Hematopoietic multipotent progenitor cell treated with erythropoietin and hydrocortisone succinate and interleukin-3 and kit ligand, for 17 days (in vitro differentiated cells): ENCODE results near the gene TMEM114.
A peak's percentile ranks its signal among the peaks of the same experiment; 100 is the strongest.

ENCODE experiments used
- DNase-seq: peaks from one replicate; pipeline ENCODE4 v3.0.0-alpha.2; 2015; ENCODE audit warnings: low spot score

TMEM114 gene

GRCh38 chr16:8611886-8612600, 21.7 kb upstream of the TMEM114 start:
- DNase-seq = no peak

- DNase-seq = no peak
Measured at GRCh38 chr16:8611122-8611521, 20.8 kb upstream of the TMEM114 start.

- no peak for DNase-seq
Measured at GRCh38 chr16:8607214-8607613, 16.9 kb upstream of the TMEM114 start.

GRCh38 chr16:8605554-8605953, 15.2 kb upstream of the TMEM114 start:
- DNase-seq = no peak

GRCh38 chr16:8600144-8600775, 9.9 kb upstream of the TMEM114 start:
- no peak for DNase-seq

- DNase-seq = no peak
Measured at GRCh38 chr16:8596581-8596980, 6.3 kb upstream of the TMEM114 start.

GRCh38 chr16:8595783-8596182, 5.5 kb upstream of the TMEM114 start:
- DNase-seq = no peak

GRCh38 chr16:8594149-8594666, 3.9 kb upstream of the TMEM114 start:
- peak; percentile 43 for DNase-seq

- no peak for DNase-seq
Measured at GRCh38 chr16:8591451-8591850, 1.1 kb upstream of the TMEM114 start.

GRCh38 chr16:8590811-8591210, 500 bp upstream of the TMEM114 start:
- DNase-seq = no peak

GRCh38 chr16:8589057-8589899, 1.0 kb downstream of the TMEM114 start:
- DNase-seq = no peak

- DNase-seq = no peak
Measured at GRCh38 chr16:8588682-8589056, 1.6 kb downstream of the TMEM114 start.

GRCh38 chr16:8587065-8587464, 3.2 kb downstream of the TMEM114 start:
- DNase-seq = no peak

GRCh38 chr16:8585857-8586256, 4.5 kb downstream of the TMEM114 start:
- no peak for DNase-seq

GRCh38 chr16:8585041-8585440, 5.3 kb downstream of the TMEM114 start:
- no peak for DNase-seq

- DNase-seq = no peak
Measured at GRCh38 chr16:8583732-8584131, 6.6 kb downstream of the TMEM114 start.

- DNase-seq = no peak
Measured at GRCh38 chr16:8583199-8583598, 7.1 kb downstream of the TMEM114 start.

- DNase-seq = no peak
Measured at GRCh38 chr16:8581831-8582580, 8.3 kb downstream of the TMEM114 start.

GRCh38 chr16:8579559-8579958, 10.8 kb downstream of the TMEM114 start:
- DNase-seq = no peak

- DNase-seq = no peak
Measured at GRCh38 chr16:8577678-8578304, 12.5 kb downstream of the TMEM114 start.

- no peak for DNase-seq
Measured at GRCh38 chr16:8576141-8577004, 13.9 kb downstream of the TMEM114 start.
